GM12874 (cell line): ENCODE measurements around the gene TMEM263.

Source experiments
- TF ChIP-seq, protein P1 (sequence below): IDR thresholded peaks from 2 replicates; pipeline ENCODE4 v1.5.1; 2011; ENCODE audit warnings: low read depth, mild to moderate bottlenecking, control low read depth, low read length, moderate library complexity; ENCODE audit not compliant: insufficient read depth

Gene TMEM263

DNA sequence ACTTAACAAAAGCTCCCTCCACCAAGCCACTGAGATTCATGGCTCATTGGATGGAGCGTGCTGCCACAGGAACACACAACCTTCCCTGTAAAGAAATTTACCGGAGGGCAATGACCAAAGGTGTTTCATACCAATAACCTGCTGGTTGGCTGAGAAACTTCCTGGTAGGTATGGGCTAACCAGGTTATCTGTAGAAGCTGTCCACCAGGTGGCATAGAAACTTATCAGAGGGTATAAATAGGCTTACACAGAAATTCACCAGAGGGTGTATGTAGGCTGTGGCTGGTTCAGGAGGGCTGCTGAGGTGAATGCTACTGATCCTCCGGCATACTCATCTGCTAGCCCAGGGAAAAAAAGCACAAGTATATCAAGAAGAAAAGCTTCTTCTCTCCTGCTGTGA, 58.3 kb downstream of the TMEM263 start:
- TF ChIP-seq, protein P1, sequence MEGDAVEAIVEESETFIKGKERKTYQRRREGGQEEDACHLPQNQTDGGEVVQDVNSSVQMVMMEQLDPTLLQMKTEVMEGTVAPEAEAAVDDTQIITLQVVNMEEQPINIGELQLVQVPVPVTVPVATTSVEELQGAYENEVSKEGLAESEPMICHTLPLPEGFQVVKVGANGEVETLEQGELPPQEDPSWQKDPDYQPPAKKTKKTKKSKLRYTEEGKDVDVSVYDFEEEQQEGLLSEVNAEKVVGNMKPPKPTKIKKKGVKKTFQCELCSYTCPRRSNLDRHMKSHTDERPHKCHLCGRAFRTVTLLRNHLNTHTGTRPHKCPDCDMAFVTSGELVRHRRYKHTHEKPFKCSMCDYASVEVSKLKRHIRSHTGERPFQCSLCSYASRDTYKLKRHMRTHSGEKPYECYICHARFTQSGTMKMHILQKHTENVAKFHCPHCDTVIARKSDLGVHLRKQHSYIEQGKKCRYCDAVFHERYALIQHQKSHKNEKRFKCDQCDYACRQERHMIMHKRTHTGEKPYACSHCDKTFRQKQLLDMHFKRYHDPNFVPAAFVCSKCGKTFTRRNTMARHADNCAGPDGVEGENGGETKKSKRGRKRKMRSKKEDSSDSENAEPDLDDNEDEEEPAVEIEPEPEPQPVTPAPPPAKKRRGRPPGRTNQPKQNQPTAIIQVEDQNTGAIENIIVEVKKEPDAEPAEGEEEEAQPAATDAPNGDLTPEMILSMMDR, result no peak

DNA sequence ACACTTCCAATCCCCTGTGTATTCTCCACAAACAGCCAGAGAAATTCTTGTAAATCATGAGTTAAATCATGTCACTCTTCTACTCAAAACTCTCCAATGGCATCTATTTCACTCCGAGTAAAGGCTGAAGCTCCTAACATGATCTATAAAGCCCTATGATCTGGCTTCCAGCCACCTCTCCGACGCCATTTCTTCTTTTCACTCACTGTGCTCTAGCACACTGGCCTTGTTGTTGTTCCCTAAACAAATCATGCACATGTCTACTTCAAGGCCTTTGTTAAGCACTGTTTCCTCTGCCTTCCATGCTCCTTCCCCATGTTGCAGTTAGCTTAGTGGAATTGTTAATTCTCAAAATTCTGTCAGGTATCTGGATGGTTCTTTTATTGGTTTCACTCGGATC, 61.3 kb downstream of the TMEM263 start:
- TF ChIP-seq, protein P1, result no peak

DNA sequence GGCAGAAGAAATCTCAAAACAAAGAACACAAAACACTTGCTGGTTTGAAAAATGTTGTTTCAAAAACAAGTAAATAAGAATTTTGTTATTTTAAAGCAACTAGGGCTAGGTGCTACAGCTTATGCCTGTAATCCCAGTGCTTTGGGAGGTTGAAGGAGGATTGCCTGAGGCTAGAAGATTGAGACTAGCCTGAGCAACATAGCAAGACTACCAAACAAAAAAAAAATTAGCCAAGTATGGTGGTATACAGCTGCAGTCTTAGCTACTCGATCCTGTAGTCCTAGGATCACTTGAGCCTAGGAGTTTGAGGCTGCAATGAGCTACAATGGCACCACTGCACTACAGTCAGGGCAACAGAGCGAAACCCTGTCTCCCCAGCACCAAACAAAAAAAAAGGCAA, 63.8 kb downstream of the TMEM263 start:
- TF ChIP-seq, protein P1, result no peak
